IMR-90 (cell line): ENCODE measurements around the gene GLT1D1. TPM values are rescaled to one million over a fixed set of nuclear protein-coding genes. Genes with fewer than 3 reads are reported as not detected.

Experiments used
- ATAC-seq: fragments of 200-7000 bp; cut with Tn5 transposase; 2 replicates; pipeline ENCODE4 v1.9.1; 2020; ENCODE audit warnings: low read depth, mild to moderate bottlenecking, moderate library complexity
- BruUV-seq: library from RNA; stranded (reverse); fragments of 400-500 nt; replicated peaks from 2 replicates; lab custom pipeline; 2021; lab: Mats Ljungman, UMichigan
- CTCF ChIA-PET: fragments of 300-600 bp; formaldehyde crosslinking; extraction: SDS; loops from one replicate; lab custom pipeline; 2021; ENCODE audit warnings: antibody characterized with exemption; lab: Yijun Ruan, JAX
- POLR2A ChIA-PET: fragments of 300-600 bp; sonication (Branson Sonifier 250); formaldehyde crosslinking; loops from one replicate; lab custom pipeline; 2022; ENCODE audit warnings: antibody characterized with exemption; ENCODE audit not compliant: unreplicated experiment; lab: Charles Lee
- DNase-seq: peaks from one replicate; pipeline ENCODE4 v3.0.0; 2013
- H2AFZ ChIP-seq: replicated peaks from 2 replicates; pipeline ENCODE3; 2013; ENCODE audit warnings: low read length, mild to moderate bottlenecking; ENCODE audit not compliant: poor library complexity
- H2AK5ac ChIP-seq: 2 replicates; pipeline ENCODE4 v1.6.1; 2013; ENCODE audit warnings: low read depth, low read length, inconsistent platforms
- H2AK9ac ChIP-seq: replicated peaks from 2 replicates; pipeline ENCODE3; 2013; ENCODE audit warnings: mild to moderate bottlenecking, low read depth, low read length, moderate library complexity; ENCODE audit not compliant: poor library complexity
- H2BK120ac ChIP-seq: 2 replicates; pipeline ENCODE4 v1.6.1; 2013; ENCODE audit warnings: low read depth, low read length, inconsistent platforms
- H2BK15ac ChIP-seq: 3 replicates; pipeline ENCODE4 v1.6.1; 2013; ENCODE audit warnings: low read depth, low read length, inconsistent platforms
- H2BK20ac ChIP-seq: 2 replicates; pipeline ENCODE4 v1.6.1; 2013; ENCODE audit warnings: low read depth, mild to moderate bottlenecking, inconsistent platforms, low read length, moderate library complexity
- H2BK5ac ChIP-seq: 2 replicates; pipeline ENCODE4 v1.6.1; 2013; ENCODE audit warnings: mild to moderate bottlenecking, low read depth, low read length, inconsistent platforms; ENCODE audit not compliant: poor library complexity, severe bottlenecking
- H3K14ac ChIP-seq: replicated peaks from 2 replicates; pipeline ENCODE4 v1.6.1; 2013; ENCODE audit warnings: low read depth, low read length, inconsistent platforms
- H3K18ac ChIP-seq: 2 replicates; pipeline ENCODE4 v1.6.1; 2013; ENCODE audit warnings: low read depth, low read length, control low read depth
- H3K23ac ChIP-seq: 2 replicates; pipeline ENCODE4 v1.6.1; 2013; ENCODE audit warnings: low read depth, low read length, inconsistent platforms
- H3K27ac ChIP-seq: 2 replicates; pipeline ENCODE4 v1.5.1; 2013; ENCODE audit warnings: mild to moderate bottlenecking, control low read depth, low read length; ENCODE audit not compliant: insufficient read depth
- H3K27me3 ChIP-seq: 2 replicates; pipeline ENCODE4 v1.6.1; 2013; ENCODE audit warnings: low read length; ENCODE audit not compliant: control insufficient read depth, insufficient read depth
- H3K36me3 ChIP-seq: 2 replicates; pipeline ENCODE4 v1.6.1; 2013; ENCODE audit warnings: low read length, mixed read lengths; ENCODE audit not compliant: control insufficient read depth, insufficient read depth
- H3K4ac ChIP-seq: 2 replicates; pipeline ENCODE4 v1.6.1; 2013; ENCODE audit warnings: low read depth, low read length, inconsistent platforms
- H3K4me1 ChIP-seq: 2 replicates; pipeline ENCODE4 v1.6.1; 2013; ENCODE audit warnings: low read length, mixed read lengths; ENCODE audit not compliant: control insufficient read depth, insufficient read depth
- H3K4me2 ChIP-seq: 2 replicates; pipeline ENCODE4 v1.6.1; 2013; ENCODE audit warnings: low read depth, mild to moderate bottlenecking, control low read depth, low read length, moderate library complexity
- H3K4me3 ChIP-seq: 2 replicates; pipeline ENCODE4 v1.5.1; 2013; ENCODE audit warnings: low read depth, mild to moderate bottlenecking, control low read depth, low read length, moderate library complexity; ENCODE audit not compliant: insufficient read depth
- H3K56ac ChIP-seq: 2 replicates; pipeline ENCODE4 v1.6.1; 2013; ENCODE audit warnings: low read length, inconsistent platforms; ENCODE audit not compliant: insufficient read depth; ENCODE audit errors: extremely low read depth
- H3K79me1 ChIP-seq, 2 experiments: 2 replicates each; pipeline ENCODE4 v1.6.1; 2013; ENCODE audit warnings: low read length in 2 of 2, inconsistent platforms in 1 of 2, low read depth in 1 of 2
- H3K9ac ChIP-seq: 2 replicates; pipeline ENCODE4 v1.6.1; 2013; ENCODE audit warnings: low read depth, low read length, control low read depth
- H3K9me1 ChIP-seq: 2 replicates; pipeline ENCODE4 v1.6.1; 2013; ENCODE audit warnings: low read length, inconsistent platforms; ENCODE audit not compliant: insufficient read depth
- H3K9me3 ChIP-seq: 2 replicates; pipeline ENCODE4 v1.6.1; 2013; ENCODE audit warnings: low read length; ENCODE audit not compliant: control insufficient read depth, insufficient read depth
- H4K20me1 ChIP-seq: 2 replicates; pipeline ENCODE4 v1.6.1; 2013; ENCODE audit warnings: low read length, inconsistent platforms; ENCODE audit not compliant: insufficient read depth
- H4K5ac ChIP-seq: 2 replicates; pipeline ENCODE4 v1.6.1; 2013; ENCODE audit warnings: mild to moderate bottlenecking, low read depth, low read length, control low read depth
- H4K8ac ChIP-seq, 2 experiments: 2 replicates each; pipeline ENCODE4 v1.6.1; 2013; ENCODE audit warnings: low read depth in 2 of 2, low read length in 2 of 2, control low read depth in 1 of 2, inconsistent platforms in 1 of 2
- H4K91ac ChIP-seq: 2 replicates; pipeline ENCODE4 v1.6.1; 2013; ENCODE audit warnings: low read depth, low read length, inconsistent platforms; ENCODE audit not compliant: insufficient read depth
- BHLHE40 ChIP-seq: fragments of 150-350 bp; IDR thresholded peaks from 2 replicates; pipeline ENCODE4 v1.6.1; 2016; ENCODE audit warnings: mild to moderate bottlenecking, low read depth, low read length
- CEBPB ChIP-seq: IDR thresholded peaks from 2 replicates; pipeline ENCODE4 v1.6.1; 2012; ENCODE audit warnings: low read depth, low read length, improper control_type of control experiment
- FOS ChIP-seq: fragments of 150-350 bp; IDR thresholded peaks from 2 replicates; pipeline ENCODE4 v1.6.1; 2016; ENCODE audit warnings: low read depth, low read length
- MAFK ChIP-seq: IDR thresholded peaks from 2 replicates; pipeline ENCODE4 v1.6.1; 2012; ENCODE audit warnings: low read depth, low read length, improper control_type of control experiment
- MAZ ChIP-seq: IDR thresholded peaks from 2 replicates; pipeline ENCODE4 v1.6.1; 2012; ENCODE audit warnings: low read depth, mild to moderate bottlenecking, low read length, improper control_type of control experiment, moderate library complexity, borderline replicate concordance
- NFE2L2 ChIP-seq: fragments of 150-350 bp; IDR thresholded peaks from 2 replicates; pipeline ENCODE4 v1.6.1; 2016; ENCODE audit warnings: low read depth, mild to moderate bottlenecking, low read length
- POLR2A ChIP-seq: IDR thresholded peaks from 2 replicates; pipeline ENCODE4 v1.6.1; 2012; ENCODE audit warnings: mild to moderate bottlenecking, low read depth, low read length
- RCOR1 ChIP-seq: IDR thresholded peaks from 2 replicates; pipeline ENCODE4 v1.6.1; 2012; ENCODE audit warnings: mild to moderate bottlenecking, low read length, improper control_type of control experiment; ENCODE audit not compliant: insufficient replicate concordance
- RFX5 ChIP-seq: IDR thresholded peaks from 2 replicates; pipeline ENCODE4 v1.8.0; 2012; ENCODE audit warnings: low read depth, mild to moderate bottlenecking, low read length, moderate library complexity
- WGBS, 2 experiments: methylation state at CpG; one replicate each; pipeline versions ENCODE4 v1.1.5 to v1.1.7; 2013; ENCODE audit warnings: missing lambda C conversion rate in 2 of 2; ENCODE audit not compliant: insufficient read length in 1 of 2; ENCODE audit errors: extremely low coverage in 2 of 2; 5-methylcytosine and 5-hydroxymethylcytosine counted together
- dilution Hi-C: fragments of 300-500 bp; cut with HindIII; formaldehyde crosslinking; loops from one replicate; pipeline ENCODE4 v1.14.3; 2018; ENCODE audit warnings: low sequenced_read_pairs; ENCODE audit not compliant: unreplicated experiment
- in situ Hi-C: fragments of 300-500 bp; cut with MboI; formaldehyde crosslinking; loops from 3 replicates; pipeline ENCODE4 v1.14.3; 2019; ENCODE audit warnings: low sequenced_read_pairs, inconsistent platforms, mixed read lengths
- intact Hi-C: fragments of 100-400 bp; cut with micrococcal nuclease; formaldehyde crosslinking; loops from 2 replicates; pipeline ENCODE4 v1.10.0; 2022
- polyA plus RNA-seq, 3 experiments: library from polyadenylated mRNA; depleted of rRNA; stranded (reverse); fragments of >200 nt; gene quantifications; 2 replicates each; pipeline ENCODE4 v1.2.3, GENCODE V29; 2012; ENCODE audit warnings: low replicate concordance in 1 of 3
- total RNA-seq: library from RNA; depleted of rRNA; stranded (reverse); fragments of >200 nt; gene quantifications from 2 replicates; pipeline ENCODE4 v1.2.3, GENCODE V29; 2012
- TF ChIP-seq, protein P1 (sequence below): fragments of 150-350 bp; IDR thresholded peaks from 2 replicates; pipeline ENCODE4 v1.6.1; 2017; ENCODE audit warnings: mild to moderate bottlenecking, antibody characterized with exemption, low read length, low read depth

The GLT1D1 gene
- total and polyA plus RNA-seq, 2 of the 4 experiments (the other 2 are of a cell fraction) = not detected

DNA sequence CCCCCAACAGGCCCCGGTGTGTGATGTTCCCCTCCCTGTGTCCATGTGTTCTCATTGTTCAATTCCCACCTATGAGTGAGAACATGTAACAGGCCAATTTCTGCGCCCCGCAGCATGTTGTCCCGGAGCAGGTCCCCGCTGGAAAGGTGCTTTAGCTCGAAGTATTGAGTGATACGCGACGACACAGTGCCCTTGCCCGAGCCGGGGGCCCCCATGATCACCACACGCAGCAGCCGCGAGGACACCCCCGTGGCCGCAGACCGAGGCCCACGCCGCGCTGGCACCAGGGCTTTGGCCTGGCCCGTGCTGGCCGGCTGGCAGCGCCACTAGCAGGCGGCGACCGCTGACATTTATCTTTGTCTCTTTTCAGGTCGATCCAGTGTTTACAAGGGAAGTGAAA lies 91.7 kb downstream of the GLT1D1 start:
- no peak for ATAC-seq
- no peak for DNase-seq
- TF ChIP-seq MAZ (no peak), POLR2A (no peak), MAFK (no peak), RCOR1 (no peak), RFX5 (no peak), BHLHE40 (no peak), CEBPB (no peak), FOS (no peak), NFE2L2 (no peak)
- TF ChIP-seq, protein P1, sequence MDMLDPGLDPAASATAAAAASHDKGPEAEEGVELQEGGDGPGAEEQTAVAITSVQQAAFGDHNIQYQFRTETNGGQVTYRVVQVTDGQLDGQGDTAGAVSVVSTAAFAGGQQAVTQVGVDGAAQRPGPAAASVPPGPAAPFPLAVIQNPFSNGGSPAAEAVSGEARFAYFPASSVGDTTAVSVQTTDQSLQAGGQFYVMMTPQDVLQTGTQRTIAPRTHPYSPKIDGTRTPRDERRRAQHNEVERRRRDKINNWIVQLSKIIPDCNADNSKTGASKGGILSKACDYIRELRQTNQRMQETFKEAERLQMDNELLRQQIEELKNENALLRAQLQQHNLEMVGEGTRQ = no peak
- no peak overlapping the region for H2BK5ac ChIP-seq
- no peaks in the 10 kb centered on the region for H3K27me3 ChIP-seq
- no peak overlapping the region for H3K23ac ChIP-seq
- no peaks in the 10 kb centered on the region for H3K9me1 ChIP-seq
- no peak overlapping the region for H4K8ac ChIP-seq
- H3K9ac ChIP-seq = no peak overlapping the region
- no peaks in the 10 kb centered on the region for H4K20me1 ChIP-seq
- H2BK20ac ChIP-seq = no peak overlapping the region
- no peak overlapping the region for H2BK15ac ChIP-seq
- H4K5ac ChIP-seq = no peak overlapping the region
- no peak overlapping the region for H2AFZ ChIP-seq
- H3K4me1 ChIP-seq = no peaks in the 10 kb centered on the region
- dilution Hi-C loops = no loop called here
- intact Hi-C loops = no loop called here
- H3K9me3 ChIP-seq = peaks cover 27% of the 10 kb centered on the region
- CTCF ChIA-PET = no interaction called here
- no peak overlapping the region for H2AK5ac ChIP-seq
- no peak overlapping the region for H3K27ac ChIP-seq
- POLR2A ChIA-PET = no interaction called here
- no peak overlapping the region for H3K18ac ChIP-seq
- H3K4ac ChIP-seq = no peak overlapping the region
- no peak overlapping the region for H4K91ac ChIP-seq
- no TSS peak for BruUV-seq
- no peak overlapping the region for H2AK9ac ChIP-seq
- H3K56ac ChIP-seq = no peak overlapping the region
- 78% methylated on average over 8 of the region's 27 CpGs; no CpG with 5 or more reads in 1 of the 2 experiments for WGBS, 2 experiments
- no peak overlapping the region for H3K4me3 ChIP-seq
- in situ Hi-C loops = no loop called here
- H3K79me1 ChIP-seq = no peaks in the 10 kb centered on the region
- H3K14ac ChIP-seq = no peak overlapping the region
- H3K4me2 ChIP-seq = no peak overlapping the region
- no peaks in the 10 kb centered on the region for H3K36me3 ChIP-seq
- H2BK120ac ChIP-seq = no peak overlapping the region
